SH-SY5Y (cell line): ENCODE data around the gene RAP1GAP2.

Experiments used
- GATA2 ChIP-seq: IDR thresholded peaks from 2 replicates; pipeline ENCODE4 v1.6.1; 2011; ENCODE audit warnings: mild to moderate bottlenecking, low read depth, low read length
- GATA3 ChIP-seq: IDR thresholded peaks from 2 replicates; pipeline ENCODE4 v1.6.1; 2011; ENCODE audit warnings: low read depth, mild to moderate bottlenecking, low read length, moderate library complexity

DNA sequence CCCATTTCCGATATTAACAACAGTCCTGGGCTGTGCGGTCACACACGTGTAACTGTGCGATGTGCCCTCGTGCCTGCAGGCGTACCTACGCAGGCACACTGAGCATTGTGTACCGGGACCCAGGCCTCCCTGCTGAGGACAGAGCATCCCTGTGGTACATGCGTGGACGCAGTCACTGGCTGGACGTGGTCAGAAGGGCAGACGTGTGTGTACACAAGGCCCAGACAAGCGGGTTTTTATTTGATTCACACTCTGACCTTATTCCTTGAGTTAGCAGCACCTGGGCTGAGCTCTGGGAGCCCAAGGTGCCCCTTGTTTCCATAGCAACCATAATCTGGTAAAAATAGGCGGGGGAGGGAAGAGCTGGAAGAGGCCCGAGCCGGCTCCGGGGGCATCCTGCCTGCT lies 19.5 kb downstream of the RAP1GAP2 start:
- TF ChIP-seq GATA2 (no peak), GATA3 (no peak)
